ENCODE measurements around the gene SLC25A47.
"Not testable (repeated sequence)": the region's sequence is repeated elsewhere in the genome, so short reads cannot be mapped to it uniquely, and the experiment has no call there.

The SLC25A47 gene

GRCh38 chr14:100289916-100290606 lies 33.1 kb upstream of the SLC25A47 start:
- no peak for DNase-seq (ENCODE audit: low spot score)

GRCh38 chr14:100290607-100291304 lies 32.4 kb upstream of the SLC25A47 start:
- DNase-seq (ENCODE audit: low spot score): no peak

GRCh38 chr14:100291305-100292075 lies 31.6 kb upstream of the SLC25A47 start:
- no peak for DNase-seq (ENCODE audit: low spot score)

GRCh38 chr14:100292301-100292775 lies 30.8 kb upstream of the SLC25A47 start:
- DNase-seq (ENCODE audit: low spot score): no peak

GRCh38 chr14:100292776-100293461 lies 30.2 kb upstream of the SLC25A47 start:
- DNase-seq (ENCODE audit: low spot score): no peak

GRCh38 chr14:100293497-100294212 lies 29.5 kb upstream of the SLC25A47 start:
- no peak for DNase-seq (ENCODE audit: low spot score)

- DNase-seq (ENCODE audit: low spot score): no peak
These were observed 28.8 kb upstream of the SLC25A47 start for GRCh38 chr14:100294213-100294962.

GRCh38 chr14:100294963-100295330 lies 28.2 kb upstream of the SLC25A47 start:
- no peak for DNase-seq (ENCODE audit: low spot score)

GRCh38 chr14:100295376-100296105 lies 27.6 kb upstream of the SLC25A47 start:
- no peak for DNase-seq (ENCODE audit: low spot score)

GRCh38 chr14:100296106-100296651 lies 27.0 kb upstream of the SLC25A47 start:
- DNase-seq (ENCODE audit: low spot score): no peak

- not testable (repeated sequence) for DNase-seq (ENCODE audit: low spot score)
These were observed 26.4 kb upstream of the SLC25A47 start for GRCh38 chr14:100296729-100297128.

- no peak for DNase-seq (ENCODE audit: low spot score)
These were observed 25.5 kb upstream of the SLC25A47 start for GRCh38 chr14:100297320-100298300.

- no peak for DNase-seq (ENCODE audit: low spot score)
These were observed 24.4 kb upstream of the SLC25A47 start for GRCh38 chr14:100298551-100299237.

- no peak for DNase-seq (ENCODE audit: low spot score)
These were observed 23.9 kb upstream of the SLC25A47 start for GRCh38 chr14:100299238-100299560.

GRCh38 chr14:100302616-100303015 lies 20.5 kb upstream of the SLC25A47 start:
- DNase-seq (ENCODE audit: low spot score): no peak

GRCh38 chr14:100303179-100303578 lies 20.0 kb upstream of the SLC25A47 start:
- DNase-seq (ENCODE audit: low spot score): no peak

- no peak for DNase-seq (ENCODE audit: low spot score)
These were observed 19.2 kb upstream of the SLC25A47 start for GRCh38 chr14:100303925-100304324.

GRCh38 chr14:100304825-100305323 lies 18.3 kb upstream of the SLC25A47 start:
- DNase-seq (ENCODE audit: low spot score): no peak

All from CD4-positive, alpha-beta T cell treated with Interleukin-15 for 4 hours (primary cell).